Smooth muscle cell (in vitro differentiated cells): ENCODE data around the gene MYO1F. TPM values are rescaled to one million over a fixed set of nuclear protein-coding genes. Genes with fewer than 3 reads are reported as not detected.
"Not testable (repeated sequence)": the region's sequence is repeated elsewhere in the genome, so short reads cannot be mapped to it uniquely, and the experiment has no call there.

Source experiments
- DNase-seq: peaks from one replicate; lab custom pipeline; 2025; ENCODE audit not compliant: unreplicated experiment; lab: John Stamatoyannopoulos, UW
- H2AFZ ChIP-seq: fragments of 200-600 bp; sonication (generic); 2 replicates; pipeline ENCODE4 v1.6.0; 2016; ENCODE audit warnings: antibody characterized with exemption, low read depth, mild to moderate bottlenecking
- H3F3A ChIP-seq: fragments of 200-600 bp; sonication (generic); 2 replicates; pipeline ENCODE4 v1.6.0; 2017; ENCODE audit warnings: antibody characterized with exemption, low read depth
- H3K27ac ChIP-seq: fragments of 200-600 bp; sonication (generic); 2 replicates; pipeline ENCODE4 v1.5.1; 2016; ENCODE audit warnings: low read depth, mild to moderate bottlenecking
- H3K27me3 ChIP-seq: fragments of 200-600 bp; sonication (generic); 2 replicates; pipeline ENCODE4 v1.6.1; 2016; ENCODE audit warnings: low read depth, mild to moderate bottlenecking
- H3K36me3 ChIP-seq: fragments of 200-600 bp; sonication (generic); 2 replicates; pipeline ENCODE4 v1.5.1; 2016; ENCODE audit warnings: low read depth
- H3K4me1 ChIP-seq: fragments of 200-600 bp; sonication (generic); 2 replicates; pipeline ENCODE4 v1.5.1; 2016; ENCODE audit warnings: low read depth
- H3K4me2 ChIP-seq: fragments of 200-600 bp; sonication (generic); 2 replicates; pipeline ENCODE4 v1.6.0; 2016; ENCODE audit warnings: mild to moderate bottlenecking
- H3K4me3 ChIP-seq: fragments of 200-600 bp; sonication (generic); 2 replicates; pipeline ENCODE4 v1.5.1; 2016; ENCODE audit warnings: mild to moderate bottlenecking
- H3K79me2 ChIP-seq: fragments of 200-600 bp; sonication (generic); 2 replicates; pipeline ENCODE4 v1.6.0; 2016; ENCODE audit warnings: low read depth, mild to moderate bottlenecking
- H3K9ac ChIP-seq: fragments of 200-600 bp; sonication (generic); 2 replicates; pipeline ENCODE4 v1.6.0; 2016; ENCODE audit warnings: low read depth
- H3K9me3 ChIP-seq: fragments of 200-600 bp; sonication (generic); replicated peaks from 2 replicates; pipeline ENCODE4 v1.5.1; 2016; ENCODE audit warnings: low read depth
- H4K20me1 ChIP-seq: fragments of 200-600 bp; sonication (generic); 2 replicates; pipeline ENCODE4 v1.6.0; 2016; ENCODE audit warnings: low read depth
- WGBS: methylation state at CpG from one replicate; pipeline ENCODE4 v1.1.7; 2016; ENCODE audit warnings: low lambda C conversion rate; 5-methylcytosine and 5-hydroxymethylcytosine counted together
- polyA plus RNA-seq: library from polyadenylated mRNA; unstranded; fragments of >200 nt; fragmentation: Nextera tagmentation; extraction: Ambion mirVana; gene quantifications from 2 replicates; pipeline ENCODE4 v1.2.1, GENCODE V29; 2016
- total RNA-seq: library from RNA; depleted of rRNA; stranded (reverse); fragments of >200 nt; gene quantifications from 2 replicates; pipeline ENCODE4 v1.2.3, GENCODE V29; 2014
- TF ChIP-seq, protein P1 (sequence below): fragments of 200-600 bp; sonication (generic); IDR thresholded peaks from 2 replicates; pipeline ENCODE4 v1.5.1; 2017; ENCODE audit warnings: borderline replicate concordance, mild to moderate bottlenecking, antibody characterized with exemption; ENCODE audit not compliant: insufficient read depth, poor library complexity, severe bottlenecking

The MYO1F gene
- total and polyA plus RNA-seq, 2 experiments from 2014 or later: 1.4 TPM; not detected in 1

GRCh38 chr19:8617984-8618383, 40.7 kb upstream of the MYO1F start:
- Histone ChIP-seq H4K20me1 (no peaks in the 10 kb centered on the region), H3K79me2 (no peaks in the 10 kb centered on the region), H3K36me3 (no peaks in the 10 kb centered on the region), H3F3A (peaks cover 4% of the 10 kb centered on the region), H3K4me3 (no peak overlapping the region), H2AFZ (no peak overlapping the region), H3K27me3 (no peaks in the 10 kb centered on the region), H3K9ac (no peak overlapping the region), H3K27ac (no peak overlapping the region), H3K4me2 (no peak overlapping the region), H3K9me3 (no peaks in the 10 kb centered on the region), H3K4me1 (no peaks in the 10 kb centered on the region)
- DNase-seq: no peak
- TF ChIP-seq, protein P1, sequence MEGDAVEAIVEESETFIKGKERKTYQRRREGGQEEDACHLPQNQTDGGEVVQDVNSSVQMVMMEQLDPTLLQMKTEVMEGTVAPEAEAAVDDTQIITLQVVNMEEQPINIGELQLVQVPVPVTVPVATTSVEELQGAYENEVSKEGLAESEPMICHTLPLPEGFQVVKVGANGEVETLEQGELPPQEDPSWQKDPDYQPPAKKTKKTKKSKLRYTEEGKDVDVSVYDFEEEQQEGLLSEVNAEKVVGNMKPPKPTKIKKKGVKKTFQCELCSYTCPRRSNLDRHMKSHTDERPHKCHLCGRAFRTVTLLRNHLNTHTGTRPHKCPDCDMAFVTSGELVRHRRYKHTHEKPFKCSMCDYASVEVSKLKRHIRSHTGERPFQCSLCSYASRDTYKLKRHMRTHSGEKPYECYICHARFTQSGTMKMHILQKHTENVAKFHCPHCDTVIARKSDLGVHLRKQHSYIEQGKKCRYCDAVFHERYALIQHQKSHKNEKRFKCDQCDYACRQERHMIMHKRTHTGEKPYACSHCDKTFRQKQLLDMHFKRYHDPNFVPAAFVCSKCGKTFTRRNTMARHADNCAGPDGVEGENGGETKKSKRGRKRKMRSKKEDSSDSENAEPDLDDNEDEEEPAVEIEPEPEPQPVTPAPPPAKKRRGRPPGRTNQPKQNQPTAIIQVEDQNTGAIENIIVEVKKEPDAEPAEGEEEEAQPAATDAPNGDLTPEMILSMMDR: no peak
- 94% methylated on average over 4 of the region's 4 CpGs for WGBS

- H4K20me1 ChIP-seq, H2AFZ ChIP-seq, H3K79me2 ChIP-seq, H3K4me2 ChIP-seq, H3K36me3 ChIP-seq, H3K9me3 ChIP-seq, H3K27me3 ChIP-seq, H3F3A ChIP-seq, H3K4me3 ChIP-seq, H3K9ac ChIP-seq, H3K27ac ChIP-seq, H3K4me1 ChIP-seq, DNase-seq: not testable (repeated sequence)
- WGBS: 78% methylated on average over 15 of the region's 15 CpGs
These were observed 40.1 kb upstream of the MYO1F start for GRCh38 chr19:8617325-8617724.

GRCh38 chr19:8616861-8617260, 39.6 kb upstream of the MYO1F start:
- no peaks in the 10 kb centered on the region for H3K9me3 ChIP-seq
- peaks cover 4% of the 10 kb centered on the region for H3F3A ChIP-seq
- no peak overlapping the region for H3K27ac ChIP-seq
- H3K4me1 ChIP-seq: no peaks in the 10 kb centered on the region
- H3K4me2 ChIP-seq: no peak overlapping the region
- H3K4me3 ChIP-seq: no peak overlapping the region
- no peak for DNase-seq
- H4K20me1 ChIP-seq: no peaks in the 10 kb centered on the region
- H2AFZ ChIP-seq: no peak overlapping the region
- 91% methylated on average over 6 of the region's 6 CpGs for WGBS
- H3K27me3 ChIP-seq: no peaks in the 10 kb centered on the region
- TF ChIP-seq, protein P1: no peak
- no peaks in the 10 kb centered on the region for H3K36me3 ChIP-seq
- no peaks in the 10 kb centered on the region for H3K79me2 ChIP-seq
- H3K9ac ChIP-seq: no peak overlapping the region

DNA sequence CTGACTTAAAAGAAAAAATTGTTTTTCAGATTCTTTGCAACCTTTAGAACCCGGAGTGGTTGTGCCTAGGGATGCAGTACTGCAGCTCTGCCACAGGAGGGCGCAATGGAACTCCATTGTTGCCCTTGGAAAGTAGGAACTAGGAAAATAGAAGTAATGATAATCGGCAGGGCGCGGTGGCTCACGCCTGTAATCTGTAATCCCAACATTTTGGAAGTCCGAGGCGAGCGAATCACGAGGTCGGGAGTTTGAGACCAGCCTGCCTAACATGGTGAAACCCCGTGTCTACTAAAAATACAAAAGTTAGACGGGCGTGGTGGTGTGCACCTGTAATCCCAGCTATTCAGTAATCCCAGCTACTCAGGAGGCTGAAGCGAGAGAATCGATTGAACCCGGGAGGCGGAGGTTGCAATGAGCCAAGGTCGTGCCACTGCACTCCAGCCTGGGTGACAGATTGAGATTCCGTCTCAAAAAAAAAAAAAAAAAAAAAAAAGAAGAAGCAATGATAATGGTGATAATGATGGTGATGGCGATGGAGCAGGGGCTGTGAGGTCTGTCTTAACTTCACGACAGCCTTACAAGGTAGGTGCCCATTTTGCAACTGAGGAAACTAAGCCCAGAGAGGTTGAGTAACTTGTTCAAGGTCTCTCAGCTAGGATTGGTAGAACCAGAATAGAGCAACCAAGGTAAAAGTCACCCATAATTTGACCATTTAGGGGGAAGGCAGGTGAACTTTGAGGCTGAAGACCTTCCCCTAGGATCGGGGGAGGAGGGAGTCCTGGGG, 38.8 kb upstream of the MYO1F start:
- peak; percentile 5 for DNase-seq
- Histone ChIP-seq H3K27ac (no peak overlapping the region), H3K4me3 (no peak overlapping the region), H3K9me3 (no peaks in the 10 kb centered on the region), H3K36me3 (no peaks in the 10 kb centered on the region), H3K79me2 (no peaks in the 10 kb centered on the region), H3K9ac (no peak overlapping the region), H3F3A (peaks cover 10% of the 10 kb centered on the region), H3K4me2 (no peak overlapping the region), H3K27me3 (no peaks in the 10 kb centered on the region), H4K20me1 (no peaks in the 10 kb centered on the region), H2AFZ (no peak overlapping the region), H3K4me1 (no peaks in the 10 kb centered on the region)
- WGBS: 45% methylated on average over 23 of the region's 23 CpGs
- TF ChIP-seq, protein P1: peak; percentile 97
